HL-60 (cell line): ENCODE data around the gene MOB3B.

Experiments used
- DNase-seq, 2 experiments: peaks; one replicate each; pipeline ENCODE4 v3.0.0-alpha.2; 2010 to 2020; ENCODE audit warnings: low read depth in 1 of 2, low spot score in 1 of 2
- H3K27ac ChIP-seq: fragments of 250-450 bp; sonication (Bioruptor Pico); replicated peaks from 2 replicates; pipeline ENCODE4 v1.5.1; 2020; ENCODE audit warnings: mild to moderate bottlenecking, moderate library complexity
- H3K27me3 ChIP-seq: fragments of 250-450 bp; sonication (Bioruptor Pico); 2 replicates; pipeline ENCODE4 v1.5.1; 2021; ENCODE audit warnings: mild to moderate bottlenecking, moderate library complexity; ENCODE audit not compliant: insufficient read depth, poor library complexity, severe bottlenecking
- H3K4me3 ChIP-seq: replicated peaks from 2 replicates; pipeline ENCODE4 v1.5.1; 2011; ENCODE audit warnings: mild to moderate bottlenecking, control low read depth, low read length; ENCODE audit not compliant: insufficient read depth
- GABPA ChIP-seq: IDR thresholded peaks from 2 replicates; pipeline ENCODE4 v1.6.1; 2012; ENCODE audit warnings: low read depth
- POLR2AphosphoS5 ChIP-seq: IDR thresholded peaks from 2 replicates; pipeline ENCODE4 v1.6.1; 2012; ENCODE audit warnings: low read depth
- SPI1 ChIP-seq: IDR thresholded peaks from 2 replicates; pipeline ENCODE4 v1.6.1; 2012; ENCODE audit warnings: low read depth, mild to moderate bottlenecking, borderline replicate concordance
- TF ChIP-seq, protein P1 (sequence below): IDR thresholded peaks from one replicate; pipeline ENCODE4 v1.5.1; 2011; ENCODE audit warnings: low read length, control low read depth, inconsistent platforms; ENCODE audit not compliant: insufficient read depth
- TF ChIP-seq, protein P2 (sequence below): IDR thresholded peaks from 2 replicates; pipeline ENCODE4 v1.6.1; 2012; ENCODE audit warnings: low read depth; ENCODE audit not compliant: insufficient replicate concordance

The MOB3B gene

GRCh38 chr9:27404661-27405060 is 125.0 kb downstream of the MOB3B start:
- no peak overlapping the region for H3K4me3 ChIP-seq
- H3K27me3 ChIP-seq = no peaks in the 10 kb centered on the region
- DNase-seq = no peak
- TF ChIP-seq, protein P1, sequence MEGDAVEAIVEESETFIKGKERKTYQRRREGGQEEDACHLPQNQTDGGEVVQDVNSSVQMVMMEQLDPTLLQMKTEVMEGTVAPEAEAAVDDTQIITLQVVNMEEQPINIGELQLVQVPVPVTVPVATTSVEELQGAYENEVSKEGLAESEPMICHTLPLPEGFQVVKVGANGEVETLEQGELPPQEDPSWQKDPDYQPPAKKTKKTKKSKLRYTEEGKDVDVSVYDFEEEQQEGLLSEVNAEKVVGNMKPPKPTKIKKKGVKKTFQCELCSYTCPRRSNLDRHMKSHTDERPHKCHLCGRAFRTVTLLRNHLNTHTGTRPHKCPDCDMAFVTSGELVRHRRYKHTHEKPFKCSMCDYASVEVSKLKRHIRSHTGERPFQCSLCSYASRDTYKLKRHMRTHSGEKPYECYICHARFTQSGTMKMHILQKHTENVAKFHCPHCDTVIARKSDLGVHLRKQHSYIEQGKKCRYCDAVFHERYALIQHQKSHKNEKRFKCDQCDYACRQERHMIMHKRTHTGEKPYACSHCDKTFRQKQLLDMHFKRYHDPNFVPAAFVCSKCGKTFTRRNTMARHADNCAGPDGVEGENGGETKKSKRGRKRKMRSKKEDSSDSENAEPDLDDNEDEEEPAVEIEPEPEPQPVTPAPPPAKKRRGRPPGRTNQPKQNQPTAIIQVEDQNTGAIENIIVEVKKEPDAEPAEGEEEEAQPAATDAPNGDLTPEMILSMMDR = no peak
- TF ChIP-seq SPI1 (no peak), POLR2AphosphoS5 (no peak), GABPA (no peak)
- TF ChIP-seq, protein P2, sequence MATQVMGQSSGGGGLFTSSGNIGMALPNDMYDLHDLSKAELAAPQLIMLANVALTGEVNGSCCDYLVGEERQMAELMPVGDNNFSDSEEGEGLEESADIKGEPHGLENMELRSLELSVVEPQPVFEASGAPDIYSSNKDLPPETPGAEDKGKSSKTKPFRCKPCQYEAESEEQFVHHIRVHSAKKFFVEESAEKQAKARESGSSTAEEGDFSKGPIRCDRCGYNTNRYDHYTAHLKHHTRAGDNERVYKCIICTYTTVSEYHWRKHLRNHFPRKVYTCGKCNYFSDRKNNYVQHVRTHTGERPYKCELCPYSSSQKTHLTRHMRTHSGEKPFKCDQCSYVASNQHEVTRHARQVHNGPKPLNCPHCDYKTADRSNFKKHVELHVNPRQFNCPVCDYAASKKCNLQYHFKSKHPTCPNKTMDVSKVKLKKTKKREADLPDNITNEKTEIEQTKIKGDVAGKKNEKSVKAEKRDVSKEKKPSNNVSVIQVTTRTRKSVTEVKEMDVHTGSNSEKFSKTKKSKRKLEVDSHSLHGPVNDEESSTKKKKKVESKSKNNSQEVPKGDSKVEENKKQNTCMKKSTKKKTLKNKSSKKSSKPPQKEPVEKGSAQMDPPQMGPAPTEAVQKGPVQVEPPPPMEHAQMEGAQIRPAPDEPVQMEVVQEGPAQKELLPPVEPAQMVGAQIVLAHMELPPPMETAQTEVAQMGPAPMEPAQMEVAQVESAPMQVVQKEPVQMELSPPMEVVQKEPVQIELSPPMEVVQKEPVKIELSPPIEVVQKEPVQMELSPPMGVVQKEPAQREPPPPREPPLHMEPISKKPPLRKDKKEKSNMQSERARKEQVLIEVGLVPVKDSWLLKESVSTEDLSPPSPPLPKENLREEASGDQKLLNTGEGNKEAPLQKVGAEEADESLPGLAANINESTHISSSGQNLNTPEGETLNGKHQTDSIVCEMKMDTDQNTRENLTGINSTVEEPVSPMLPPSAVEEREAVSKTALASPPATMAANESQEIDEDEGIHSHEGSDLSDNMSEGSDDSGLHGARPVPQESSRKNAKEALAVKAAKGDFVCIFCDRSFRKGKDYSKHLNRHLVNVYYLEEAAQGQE = no peak
- H3K27ac ChIP-seq = no peak overlapping the region

- Histone ChIP-seq H3K27me3 (no peaks in the 10 kb centered on the region), H3K4me3 (no peak overlapping the region), H3K27ac (no peak overlapping the region)
- no peak for DNase-seq
- TF ChIP-seq SPI1 (no peak), POLR2AphosphoS5 (no peak), GABPA (no peak)
- TF ChIP-seq, protein P2 = no peak
- TF ChIP-seq, protein P1 = no peak
These were observed 127.0 kb downstream of the MOB3B start for GRCh38 chr9:27402626-27403025.

- Histone ChIP-seq H3K27me3 (no peaks in the 10 kb centered on the region), H3K27ac (no peak overlapping the region), H3K4me3 (no peak overlapping the region)
- TF ChIP-seq, protein P1 = no peak
- TF ChIP-seq SPI1 (no peak), GABPA (no peak), POLR2AphosphoS5 (no peak)
- TF ChIP-seq, protein P2 = no peak
- no peak for DNase-seq
These were observed 129.2 kb downstream of the MOB3B start for GRCh38 chr9:27400334-27400880.
